GM12878 (cell line): Measurements from ENCODE around the gene MARCHF10. TPM values are rescaled to one million over a fixed set of nuclear protein-coding genes. Genes with fewer than 3 reads are reported as not detected.

ENCODE experiments used
- ATAC-seq: fragments of 200-7000 bp; cut with Tn5 transposase; 3 replicates; pipeline ENCODE4 v1.9.1; 2020; ENCODE audit warnings: mild to moderate bottlenecking, moderate library complexity
- BruUV-seq: library from RNA; stranded (reverse); fragments of 400-500 nt; replicated peaks from 2 replicates; lab custom pipeline; 2021; lab: Mats Ljungman, UMichigan
- CTCF ChIA-PET: fragments of 300-600 bp; sonication (Branson Sonifier 250); formaldehyde crosslinking; extraction: SDS; loops from one replicate; lab custom pipeline; 2021; ENCODE audit warnings: inconsistent platforms; lab: Yijun Ruan, JAX
- POLR2A ChIA-PET: fragments of 350-600 bp; formaldehyde crosslinking; extraction: SDS; loops from one replicate; lab custom pipeline; 2021; ENCODE audit warnings: inconsistent platforms; lab: Charles Lee
- RAD21 ChIA-PET: fragments of 300-600 bp; sonication (Branson Sonifier 250); formaldehyde crosslinking; loops from one replicate; lab custom pipeline; 2023; ENCODE audit warnings: antibody characterized with exemption; ENCODE audit not compliant: unreplicated experiment; lab: Charles Lee
- SMC1A ChIA-PET: fragments of 300-600 bp; sonication (Branson Sonifier 250); formaldehyde crosslinking; loops from one replicate; lab custom pipeline; 2023; ENCODE audit not compliant: unreplicated experiment, uncharacterized antibody; lab: Charles Lee
- DNase-seq: peaks from one replicate; pipeline ENCODE4 v3.0.0-alpha.2; 2011; ENCODE audit warnings: low read depth, low spot score
- FAIRE-seq: peaks from 3 replicates; lab custom pipeline; 2011; peaks lifted over from hg19 to GRCh38; lab: Jason Lieb, UNC
- H2AFZ ChIP-seq: 2 replicates; pipeline ENCODE4 v1.6.0; 2011; ENCODE audit warnings: low read depth, low read length, control low read depth; ENCODE audit not compliant: control insufficient read depth
- H3K27ac ChIP-seq: 2 replicates; pipeline ENCODE4 v1.5.1; 2011; ENCODE audit warnings: control low read depth; ENCODE audit not compliant: control insufficient read depth, insufficient read depth
- H3K27me3 ChIP-seq, 2 experiments: replicated peaks in 1 of 2; 2 replicates each; pipeline versions ENCODE4 v1.6.0 to v1.6.1; 2011; ENCODE audit warnings: low read length in 1 of 2; ENCODE audit not compliant: control insufficient read depth in 2 of 2, insufficient read depth in 2 of 2
- H3K36me3 ChIP-seq, 2 experiments: 2 replicates each; pipeline ENCODE4 v1.5.1; 2011; ENCODE audit warnings: low read length in 1 of 2; ENCODE audit not compliant: control insufficient read depth in 2 of 2, insufficient read depth in 2 of 2
- H3K4me1 ChIP-seq: 2 replicates; pipeline ENCODE4 v1.6.1; 2011; ENCODE audit warnings: mild to moderate bottlenecking, low read length, moderate library complexity, mixed read lengths; ENCODE audit not compliant: control insufficient read depth, insufficient read depth
- H3K4me2 ChIP-seq: 2 replicates; pipeline ENCODE4 v1.6.0; 2011; ENCODE audit warnings: control low read depth; ENCODE audit not compliant: control insufficient read depth, insufficient read depth
- H3K4me3 ChIP-seq: fragments of 200-600 bp; sonication (generic); 2 replicates; pipeline ENCODE4 v1.5.1; 2016
- H3K79me2 ChIP-seq: 2 replicates; pipeline ENCODE4 v1.6.0; 2011; ENCODE audit warnings: low read length; ENCODE audit not compliant: control insufficient read depth, insufficient read depth
- H3K9ac ChIP-seq: 2 replicates; pipeline ENCODE4 v1.8.0; 2011; ENCODE audit warnings: low read length, control low read depth, mixed read lengths; ENCODE audit not compliant: control insufficient read depth, insufficient read depth
- H3K9me3 ChIP-seq: replicated peaks from 3 replicates; pipeline ENCODE4 v1.5.1; 2011; ENCODE audit warnings: mild to moderate bottlenecking, low read length; ENCODE audit not compliant: control insufficient read depth, insufficient read depth
- H4K20me1 ChIP-seq: 2 replicates; pipeline ENCODE4 v1.6.0; 2011; ENCODE audit not compliant: control insufficient read depth, insufficient read depth
- CUX1 ChIP-seq: IDR thresholded peaks from 2 replicates; pipeline ENCODE4 v1.6.1; 2012; ENCODE audit warnings: improper control_type of control experiment, low read depth, low read length; ENCODE audit not compliant: insufficient replicate concordance
- EGR1 ChIP-seq, 2 experiments: IDR thresholded peaks; 1 replicate in 1 of 2; 2 replicates in 1 of 2; pipeline ENCODE4 v1.6.1; 2011 to 2012; ENCODE audit warnings: low read depth in 2 of 2, low read length in 2 of 2, borderline replicate concordance in 1 of 2, mild to moderate bottlenecking in 1 of 2, moderate library complexity in 1 of 2
- FOXK2 ChIP-seq: fragments of 450-650 bp; IDR thresholded peaks from 2 replicates; pipeline ENCODE4 v1.6.1; 2017; ENCODE audit warnings: mild to moderate bottlenecking, moderate library complexity
- HCFC1 ChIP-seq: fragments of 150-350 bp; IDR thresholded peaks from 2 replicates; pipeline ENCODE4 v1.6.1; 2014; ENCODE audit warnings: low read length
- HDAC2 ChIP-seq: fragments of 200-600 bp; sonication (generic); IDR thresholded peaks from 2 replicates; pipeline ENCODE4 v1.6.1; 2017
- IRF5 ChIP-seq: fragments of 450-650 bp; IDR thresholded peaks from 2 replicates; pipeline ENCODE4 v1.6.1; 2017; ENCODE audit warnings: borderline replicate concordance
- MEF2A ChIP-seq: IDR thresholded peaks from 2 replicates; pipeline ENCODE4 v1.6.1; 2011; ENCODE audit warnings: low read depth, mild to moderate bottlenecking, low read length, moderate library complexity; ENCODE audit not compliant: insufficient read depth
- MYB ChIP-seq: fragments of 150-350 bp; IDR thresholded peaks from 2 replicates; pipeline ENCODE4 v1.6.1; 2014; ENCODE audit warnings: mild to moderate bottlenecking, low read depth, low read length, borderline replicate concordance
- RFX5 ChIP-seq: IDR thresholded peaks from 2 replicates; pipeline ENCODE4 v1.6.1; 2011; ENCODE audit warnings: low read depth, low read length, improper control_type of control experiment
- WGBS: methylation state at CpG from one replicate; pipeline ENCODE4 v1.1.6; 2016; ENCODE audit warnings: low lambda C conversion rate; ENCODE audit not compliant: insufficient replicate concordance, insufficient coverage; ENCODE audit errors: missing lambda C conversion rate; 5-methylcytosine and 5-hydroxymethylcytosine counted together
- in situ Hi-C: fragments of 300-500 bp; cut with MboI; formaldehyde crosslinking; loops from 9 replicates; pipeline ENCODE4 v1.14.3; 2018; ENCODE audit warnings: mixed read lengths
- intact Hi-C: fragments of 100-400 bp; cut with micrococcal nuclease; formaldehyde crosslinking; loops from one replicate; pipeline ENCODE4 v1.14.2; 2022; ENCODE audit not compliant: unreplicated experiment
- polyA plus RNA-seq, 11 experiments: library from polyadenylated mRNA; depleted of rRNA in 4 of 11; unstranded in 6 of 11; stranded (reverse) in 5 of 11; fragments of >200 nt; fragmentation: Nextera tagmentation in 4 of 11; fragmentation: Illumina TruSeq in 1 of 11; extraction: Ambion mirVana in 4 of 11; extraction: Trizol in 1 of 11; gene quantifications; 1 replicate in 1 of 11; 2 replicates in 10 of 11; pipeline versions ENCODE4 v1.2.1 to v1.2.3, GENCODE V29; 2011 to 2016; ENCODE audit warnings: inconsistent platforms in 2 of 11, missing spikeins in 2 of 11, low read depth in 1 of 11
- total RNA-seq, 4 experiments: library from RNA; depleted of rRNA in 3 of 4; stranded (reverse); fragments of >200 nt in 3 of 4; fragmentation: Illumina TruSeq in 1 of 4; extraction: Trizol in 1 of 4; gene quantifications; 2 replicates each; pipeline versions ENCODE4 v1.2.1 to v1.2.3, GENCODE V29; 2013 to 2021

Gene MARCHF10
- total and polyA plus RNA-seq, 10 of the 15 experiments (the other 5 are each of a cell fraction or from before 2014, with no cell fraction given) = 0.11 to 0.24 TPM; not detected in 8

- ATAC-seq = no peak
- CTCF ChIA-PET = no interaction called here
Observed at GRCh38 chr17:62763891-62764600, 44.1 kb downstream of the MARCHF10 start.

GRCh38 chr17:62761884-62762283 is 46.2 kb downstream of the MARCHF10 start:
- ChIA-PET POLR2A (no interaction called here), RAD21 (no interaction called here), CTCF (no interaction called here), SMC1A (interaction anchor here (0.6 kb wide), 1 partner anchor 104 kb away, joined by 3 read pairs; no protein-coding TSS in a partner anchor)
- H3K4me3 ChIP-seq = no peak overlapping the region
- no TSS peak for BruUV-seq
- no peaks in the 10 kb centered on the region for H3K36me3 ChIP-seq
- H3K27ac ChIP-seq = no peak overlapping the region
- no peaks in the 10 kb centered on the region for H3K79me2 ChIP-seq
- ATAC-seq = no peak
- no peak overlapping the region for H3K9ac ChIP-seq
- no peak overlapping the region for H3K4me2 ChIP-seq
- H3K9me3 ChIP-seq = no peaks in the 10 kb centered on the region
- H3K4me1 ChIP-seq = no peaks in the 10 kb centered on the region
- DNase-seq = no peak
- H3K27me3 ChIP-seq = peaks cover 0 to 1% of the 10 kb centered on the region in 2 experiments; a peak in 1 of 4 replicates
- no peak overlapping the region for H2AFZ ChIP-seq
- TF ChIP-seq FOXK2 (no peak), HCFC1 (no peak), RFX5 (no peak), HDAC2 (no peak), CUX1 (no peak), MEF2A (no peak), EGR1 (IDR thresholded peaks at IDR 0.05; ENCODE audit: borderline replicate concordance in 1 of 2, low read depth in 2 of 2, low read length in 2 of 2) (no peak), IRF5 (no peak)
- intact Hi-C loops = no loop called here
- no peaks in the 10 kb centered on the region for H4K20me1 ChIP-seq
- WGBS = 35% methylated on average over 6 of the region's 7 CpGs
- no peak for FAIRE-seq
- in situ Hi-C loops = no loop called here

More at GRCh38 chr17:62763891-62764600, 44.1 kb downstream of the MARCHF10 start:
- ChIA-PET SMC1A (no interaction called here), RAD21 (no interaction called here), POLR2A (no interaction called here)
- no peak overlapping the region for H3K4me2 ChIP-seq
- intact Hi-C loops (no loop called here), in situ Hi-C loops (no loop called here)
- no peak overlapping the region for H3K4me3 ChIP-seq
- no peak overlapping the region for H3K9ac ChIP-seq
- TF ChIP-seq MYB = no peak
- H3K27ac ChIP-seq = no peak overlapping the region
- no peaks in the 10 kb centered on the region for H3K9me3 ChIP-seq
- no peaks in the 10 kb centered on the region for H3K79me2 ChIP-seq
- no peaks in the 10 kb centered on the region for H3K4me1 ChIP-seq
- H2AFZ ChIP-seq = no peak overlapping the region
- no peaks in the 10 kb centered on the region for H4K20me1 ChIP-seq
- DNase-seq = no peak
- no peaks in the 10 kb centered on the region for H3K36me3 ChIP-seq
- no TSS peak for BruUV-seq
- H3K27me3 ChIP-seq = peaks cover 0 to 1% of the 10 kb centered on the region in 2 experiments; a peak in 1 of 4 replicates
- no peak for FAIRE-seq
- WGBS = 55% methylated on average over 15 of the region's 15 CpGs
